ENCODE results near the gene TMEM115.

GRCh38 chr3:50317300-50317699 lies 42.0 kb downstream of the TMEM115 start:
- TF ChIP-seq CREB5 (CRISPR knock-in tag; IDR thresholded peaks at IDR 0.05; ENCODE audit: low read depth) (no peak), POU6F1 (CRISPR knock-in tag; IDR thresholded peaks at IDR 0.05; ENCODE audit: borderline replicate concordance, low read depth) (no peak), ZC3H10 (CRISPR knock-in tag; IDR thresholded peaks at IDR 0.05) (no peak), ARNTL (CRISPR knock-in tag; IDR thresholded peaks at IDR 0.05; ENCODE audit: borderline replicate concordance, low read depth) (no peak), PATZ1 (CRISPR knock-in tag; IDR thresholded peaks at IDR 0.05; ENCODE audit: borderline replicate concordance) (no peak), BACH2 (CRISPR knock-in tag; IDR thresholded peaks at IDR 0.05; ENCODE audit: borderline replicate concordance) (no peak), SNAI2 (CRISPR knock-in tag; IDR thresholded peaks at IDR 0.05) (no peak), TOX (CRISPR knock-in tag; IDR thresholded peaks at IDR 0.05; ENCODE audit: borderline replicate concordance) (no peak), ZFP3 (CRISPR knock-in tag; IDR thresholded peaks at IDR 0.05) (no peak), ZNF565 (CRISPR knock-in tag; conservative IDR thresholded peaks at IDR 0.05; ENCODE audit: low read depth) (no peak), CSRNP3 (CRISPR knock-in tag; IDR thresholded peaks at IDR 0.05) (no peak), GLIS3 (CRISPR knock-in tag; IDR thresholded peaks at IDR 0.05) (no peak), OSR1 (CRISPR knock-in tag; IDR thresholded peaks at IDR 0.05) (no peak), ISL1 (CRISPR knock-in tag; IDR thresholded peaks at IDR 0.05) (no peak)

Data from SK-N-SH treated with all-trans-retinoic acid at 6 μM for 48 hours (cell line).